ENCODE results near the gene AFP.

- TF ChIP-seq, protein P1, sequence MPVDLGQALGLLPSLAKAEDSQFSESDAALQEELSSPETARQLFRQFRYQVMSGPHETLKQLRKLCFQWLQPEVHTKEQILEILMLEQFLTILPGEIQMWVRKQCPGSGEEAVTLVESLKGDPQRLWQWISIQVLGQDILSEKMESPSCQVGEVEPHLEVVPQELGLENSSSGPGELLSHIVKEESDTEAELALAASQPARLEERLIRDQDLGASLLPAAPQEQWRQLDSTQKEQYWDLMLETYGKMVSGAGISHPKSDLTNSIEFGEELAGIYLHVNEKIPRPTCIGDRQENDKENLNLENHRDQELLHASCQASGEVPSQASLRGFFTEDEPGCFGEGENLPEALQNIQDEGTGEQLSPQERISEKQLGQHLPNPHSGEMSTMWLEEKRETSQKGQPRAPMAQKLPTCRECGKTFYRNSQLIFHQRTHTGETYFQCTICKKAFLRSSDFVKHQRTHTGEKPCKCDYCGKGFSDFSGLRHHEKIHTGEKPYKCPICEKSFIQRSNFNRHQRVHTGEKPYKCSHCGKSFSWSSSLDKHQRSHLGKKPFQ (CRISPR knock-in tag; IDR thresholded peaks at IDR 0.05; ENCODE audit: insufficient replicate concordance) = no peak
- no peak for TF ChIP-seq ZNF558 (CRISPR knock-in tag; IDR thresholded peaks at IDR 0.05; ENCODE audit: borderline replicate concordance)
- no peak for TF ChIP-seq ZBTB26 (CRISPR knock-in tag; IDR thresholded peaks at IDR 0.05; ENCODE audit: borderline replicate concordance)
- peak; percentile 9; the same call in 1 of the 2 replicates for TF ChIP-seq IRF2 (CRISPR knock-in tag; IDR thresholded peaks at IDR 0.05)
- TF ChIP-seq RELA (CRISPR knock-in tag; IDR thresholded peaks at IDR 0.05) = no peak
- TF ChIP-seq, protein P2, sequence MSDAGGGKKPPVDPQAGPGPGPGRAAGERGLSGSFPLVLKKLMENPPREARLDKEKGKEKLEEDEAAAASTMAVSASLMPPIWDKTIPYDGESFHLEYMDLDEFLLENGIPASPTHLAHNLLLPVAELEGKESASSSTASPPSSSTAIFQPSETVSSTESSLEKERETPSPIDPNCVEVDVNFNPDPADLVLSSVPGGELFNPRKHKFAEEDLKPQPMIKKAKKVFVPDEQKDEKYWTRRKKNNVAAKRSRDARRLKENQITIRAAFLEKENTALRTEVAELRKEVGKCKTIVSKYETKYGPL (CRISPR knock-in tag; IDR thresholded peaks at IDR 0.05) = no peak
- peak; percentile 40; the same call in 1 of the 2 replicates for TF ChIP-seq ZNF503 (CRISPR knock-in tag; IDR thresholded peaks at IDR 0.05)
Measured at GRCh38 chr4:73421708-73422457, 14.1 kb upstream of the AFP start.
